Smooth muscle cell (in vitro differentiated cells): ENCODE data around the gene TTF1. TPM values are rescaled to one million over a fixed set of nuclear protein-coding genes. Genes with fewer than 3 reads are reported as not detected.
A peak's percentile ranks its signal among the peaks of the same experiment; 100 is the strongest.

Experiments
- DNase-seq: peaks from one replicate; lab custom pipeline; 2025; ENCODE audit not compliant: unreplicated experiment; lab: John Stamatoyannopoulos, UW
- H2AFZ ChIP-seq: fragments of 200-600 bp; sonication (generic); 2 replicates; pipeline ENCODE4 v1.6.0; 2016; ENCODE audit warnings: antibody characterized with exemption, low read depth, mild to moderate bottlenecking
- H3F3A ChIP-seq: fragments of 200-600 bp; sonication (generic); 2 replicates; pipeline ENCODE4 v1.6.0; 2017; ENCODE audit warnings: antibody characterized with exemption, low read depth
- H3K27ac ChIP-seq: fragments of 200-600 bp; sonication (generic); 2 replicates; pipeline ENCODE4 v1.5.1; 2016; ENCODE audit warnings: low read depth, mild to moderate bottlenecking
- H3K27me3 ChIP-seq: fragments of 200-600 bp; sonication (generic); 2 replicates; pipeline ENCODE4 v1.6.1; 2016; ENCODE audit warnings: low read depth, mild to moderate bottlenecking
- H3K36me3 ChIP-seq: fragments of 200-600 bp; sonication (generic); 2 replicates; pipeline ENCODE4 v1.5.1; 2016; ENCODE audit warnings: low read depth
- H3K4me1 ChIP-seq: fragments of 200-600 bp; sonication (generic); 2 replicates; pipeline ENCODE4 v1.5.1; 2016; ENCODE audit warnings: low read depth
- H3K4me2 ChIP-seq: fragments of 200-600 bp; sonication (generic); 2 replicates; pipeline ENCODE4 v1.6.0; 2016; ENCODE audit warnings: mild to moderate bottlenecking
- H3K4me3 ChIP-seq: fragments of 200-600 bp; sonication (generic); 2 replicates; pipeline ENCODE4 v1.5.1; 2016; ENCODE audit warnings: mild to moderate bottlenecking
- H3K79me2 ChIP-seq: fragments of 200-600 bp; sonication (generic); 2 replicates; pipeline ENCODE4 v1.6.0; 2016; ENCODE audit warnings: low read depth, mild to moderate bottlenecking
- H3K9ac ChIP-seq: fragments of 200-600 bp; sonication (generic); 2 replicates; pipeline ENCODE4 v1.6.0; 2016; ENCODE audit warnings: low read depth
- H3K9me3 ChIP-seq: fragments of 200-600 bp; sonication (generic); replicated peaks from 2 replicates; pipeline ENCODE4 v1.5.1; 2016; ENCODE audit warnings: low read depth
- H4K20me1 ChIP-seq: fragments of 200-600 bp; sonication (generic); 2 replicates; pipeline ENCODE4 v1.6.0; 2016; ENCODE audit warnings: low read depth
- CTCF ChIP-seq: fragments of 200-600 bp; sonication (generic); IDR thresholded peaks from 2 replicates; pipeline ENCODE4 v1.5.1; 2017; ENCODE audit warnings: borderline replicate concordance, mild to moderate bottlenecking, antibody characterized with exemption; ENCODE audit not compliant: insufficient read depth, poor library complexity, severe bottlenecking
- WGBS: methylation state at CpG from one replicate; pipeline ENCODE4 v1.1.7; 2016; ENCODE audit warnings: low lambda C conversion rate; 5-methylcytosine and 5-hydroxymethylcytosine counted together
- polyA plus RNA-seq: library from polyadenylated mRNA; unstranded; fragments of >200 nt; fragmentation: Nextera tagmentation; extraction: Ambion mirVana; gene quantifications from 2 replicates; pipeline ENCODE4 v1.2.1, GENCODE V29; 2016
- total RNA-seq: library from RNA; depleted of rRNA; stranded (reverse); fragments of >200 nt; gene quantifications from 2 replicates; pipeline ENCODE4 v1.2.3, GENCODE V29; 2014

Gene TTF1
- total and polyA plus RNA-seq, 2 experiments from 2014 or later: 5.5 to 16.4 TPM

- TF ChIP-seq CTCF: no peak
- Histone ChIP-seq H3K4me2 (no peak overlapping the region), H3K9ac (no peak overlapping the region), H3K79me2 (peaks cover 17% of the 10 kb centered on the region), H3K4me3 (no peak overlapping the region), H2AFZ (no peak overlapping the region), H3K27ac (no peak overlapping the region), H4K20me1 (no peaks in the 10 kb centered on the region), H3K27me3 (peaks cover 47% of the 10 kb centered on the region), H3K4me1 (peaks cover 16% of the 10 kb centered on the region), H3F3A (no peaks in the 10 kb centered on the region), H3K9me3 (no peaks in the 10 kb centered on the region), H3K36me3 (no peaks in the 10 kb centered on the region)
- WGBS: 78% methylated on average over 8 of the region's 8 CpGs
- DNase-seq: no peak
Observed at GRCh38 chr9:132408521-132408920, 1.9 kb upstream of the TTF1 start.

- H3K4me1 ChIP-seq: peaks cover 16% of the 10 kb centered on the region
- no peak for DNase-seq
- H3K9me3 ChIP-seq: no peaks in the 10 kb centered on the region
- TF ChIP-seq CTCF: no peak
- H3F3A ChIP-seq: no peaks in the 10 kb centered on the region
- no peaks in the 10 kb centered on the region for H3K36me3 ChIP-seq
- H4K20me1 ChIP-seq: no peaks in the 10 kb centered on the region
- no peak overlapping the region for H3K9ac ChIP-seq
- peaks cover 17% of the 10 kb centered on the region for H3K79me2 ChIP-seq
- peak overlapping the region; percentile 88 for H2AFZ ChIP-seq
- peak overlapping the region; percentile 79 for H3K4me3 ChIP-seq
- 73% methylated on average over 2 of the region's 2 CpGs for WGBS
- H3K27me3 ChIP-seq: peaks cover 33% of the 10 kb centered on the region
- H3K4me2 ChIP-seq: peak overlapping the region; percentile 97
- H3K27ac ChIP-seq: no peak overlapping the region
Observed at GRCh38 chr9:132407196-132407595, 556 bp upstream of the TTF1 start.

- Histone ChIP-seq H3K9me3 (no peaks in the 10 kb centered on the region), H3K27me3 (peaks cover 6% of the 10 kb centered on the region)
Observed at GRCh38 chr9:132404228-132404881, 2.3 kb downstream of the TTF1 start.

More at GRCh38 chr9:132404228-132404881, 2.3 kb downstream of the TTF1 start:
- no peak for TF ChIP-seq CTCF
- no peak for DNase-seq
- Histone ChIP-seq H3K27ac (no peak overlapping the region), H4K20me1 (peaks cover 8% of the 10 kb centered on the region), H3K4me1 (peaks cover 3% of the 10 kb centered on the region), H3F3A (no peaks in the 10 kb centered on the region), H2AFZ (no peak overlapping the region), H3K79me2 (peaks cover 17% of the 10 kb centered on the region), H3K9ac (no peak overlapping the region), H3K4me3 (no peak overlapping the region), H3K36me3 (peaks cover 6% of the 10 kb centered on the region), H3K4me2 (no peak overlapping the region)
- 96% methylated on average over 9 of the region's 9 CpGs for WGBS
